ENCODE results near the gene GCHFR. TPM values are rescaled to one million over a fixed set of nuclear protein-coding genes. Genes with fewer than 3 reads are reported as not detected.
A peak's percentile ranks its signal among the peaks of the same experiment; 100 is the strongest.

The GCHFR gene
- total RNA-seq, 1 experiment from 2014 or later: 59.2 TPM

DNA sequence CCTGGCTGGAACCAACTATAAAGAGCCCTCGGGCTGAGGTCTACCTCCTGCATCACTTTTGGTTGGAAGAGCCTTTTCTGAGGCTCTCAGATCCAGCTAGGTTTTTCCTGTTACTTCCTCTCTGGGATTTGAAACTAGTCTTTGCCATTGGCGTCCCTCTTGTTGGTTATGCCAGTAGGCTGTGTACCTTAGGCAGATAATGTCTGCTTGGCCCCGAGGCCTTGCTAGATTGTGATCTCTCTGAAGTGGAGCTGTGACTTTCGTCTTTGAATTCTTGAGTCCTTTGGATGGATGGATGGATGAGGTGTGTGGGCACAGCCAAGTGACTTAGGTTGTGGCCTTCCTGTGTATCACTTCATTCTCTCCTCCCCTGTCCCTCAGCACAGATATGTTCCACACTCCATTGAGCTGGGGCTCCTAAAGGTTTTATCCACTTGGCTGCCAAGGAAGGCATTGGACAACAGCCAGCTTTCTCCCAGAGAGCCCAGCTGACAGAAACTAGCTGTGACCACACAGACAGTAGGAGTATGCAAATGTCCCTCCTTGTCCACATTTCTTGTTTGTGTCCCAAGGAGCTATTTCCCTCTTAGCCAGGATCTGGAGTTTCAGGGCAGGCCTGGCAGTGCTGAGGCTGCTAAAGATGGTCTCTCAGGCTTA, 51.3 kb downstream of the GCHFR start:
- H3K27me3 Mint-ChIP-seq (ENCODE audit: insufficient read depth, unreplicated experiment): no peaks in the 10 kb centered on the region
- Histone ChIP-seq H3K4me1 (no peaks in the 10 kb centered on the region), H3K27me3 (replicated peaks; ENCODE audit: control insufficient read depth, insufficient read depth, low read length) (no peaks in the 10 kb centered on the region), H3K4me3 (ENCODE audit: low read depth, low read length) (no peak overlapping the region), H3K36me3 (ENCODE audit: control insufficient read depth, insufficient read depth, low read length) (no peaks in the 10 kb centered on the region), H3K9me3 (no peaks in the 10 kb centered on the region)
- no peaks in the 10 kb centered on the region for H3K9me3 Mint-ChIP-seq (ENCODE audit: unreplicated experiment)
- H3K4me3 Mint-ChIP-seq (ENCODE audit: unreplicated experiment): no peak overlapping the region
- H3K4me1 Mint-ChIP-seq (ENCODE audit: low read depth, unreplicated experiment): peaks cover 12% of the 10 kb centered on the region
- TF ChIP-seq, protein P1, sequence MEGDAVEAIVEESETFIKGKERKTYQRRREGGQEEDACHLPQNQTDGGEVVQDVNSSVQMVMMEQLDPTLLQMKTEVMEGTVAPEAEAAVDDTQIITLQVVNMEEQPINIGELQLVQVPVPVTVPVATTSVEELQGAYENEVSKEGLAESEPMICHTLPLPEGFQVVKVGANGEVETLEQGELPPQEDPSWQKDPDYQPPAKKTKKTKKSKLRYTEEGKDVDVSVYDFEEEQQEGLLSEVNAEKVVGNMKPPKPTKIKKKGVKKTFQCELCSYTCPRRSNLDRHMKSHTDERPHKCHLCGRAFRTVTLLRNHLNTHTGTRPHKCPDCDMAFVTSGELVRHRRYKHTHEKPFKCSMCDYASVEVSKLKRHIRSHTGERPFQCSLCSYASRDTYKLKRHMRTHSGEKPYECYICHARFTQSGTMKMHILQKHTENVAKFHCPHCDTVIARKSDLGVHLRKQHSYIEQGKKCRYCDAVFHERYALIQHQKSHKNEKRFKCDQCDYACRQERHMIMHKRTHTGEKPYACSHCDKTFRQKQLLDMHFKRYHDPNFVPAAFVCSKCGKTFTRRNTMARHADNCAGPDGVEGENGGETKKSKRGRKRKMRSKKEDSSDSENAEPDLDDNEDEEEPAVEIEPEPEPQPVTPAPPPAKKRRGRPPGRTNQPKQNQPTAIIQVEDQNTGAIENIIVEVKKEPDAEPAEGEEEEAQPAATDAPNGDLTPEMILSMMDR (IDR thresholded peaks at IDR 0.05; ENCODE audit: insufficient read depth in 1 of 2, low read depth in 1 of 2, low read length in 1 of 2, severe bottlenecking in 1 of 2, unreplicated experiment in 1 of 2): no peak
- peak overlapping the region; percentile 89 for H3K27ac Mint-ChIP-seq (ENCODE audit: unreplicated experiment)
- intact Hi-C loops (cut with micrococcal nuclease; ENCODE audit: unreplicated experiment): no loop called here
- no peak for DNase-seq
- ChIA-PET POLR2A (interaction anchor here (0.6 to 1.1 kb wide), 4 partner anchors 11 to 246 kb away, joined by 3 to 4 read pairs (median 3); partner anchors contain the start of genes RHOV and RPUSD2), CTCF (no interaction called here)
- no TSS peak for BruUV-seq (replicated peaks)
- peaks cover 25% of the 10 kb centered on the region for H3K36me3 Mint-ChIP-seq (ENCODE audit: insufficient read depth, unreplicated experiment)

Other genes with a start within 250 kb of the GCHFR start
- gene CCDC32, start 199.0 kb upstream of the GCHFR start, total RNA-seq (2022): 11.7 and 17.0 TPM in 2 replicates
- gene RPUSD2, start 194.8 kb upstream of the GCHFR start, total RNA-seq (2022): 12.9 and 14.6 TPM in 2 replicates
- gene KNL1, start 169.8 kb upstream of the GCHFR start, total RNA-seq (2022): 24.8 and 29.5 TPM in 2 replicates
- 37.8 and 47.0 TPM in 2 replicates for gene RAD51, start 68.9 kb upstream of the GCHFR start, total RNA-seq (2022)
- gene RMDN3, start 8.8 kb upstream of the GCHFR start, total RNA-seq (2022): 46.3 and 48.0 TPM in 2 replicates
- 0.91 and 1.3 TPM in 2 replicates for gene C15orf62, start 5.9 kb downstream of the GCHFR start, total RNA-seq (2022)
- 26.7 and 26.9 TPM in 2 replicates for gene ZFYVE19, start 43.0 kb downstream of the GCHFR start, total RNA-seq (2022)
- gene DNAJC17, start 43.4 kb downstream of the GCHFR start, total RNA-seq (2022): 26.3 and 30.1 TPM in 2 replicates
- gene PPP1R14D, start 64.6 kb downstream of the GCHFR start, total RNA-seq (2022): 0.43 TPM in 1 of 2 replicates, not detected in the other
- gene SPINT1, start 80.0 kb downstream of the GCHFR start, total RNA-seq (2022): 290 and 305 TPM in 2 replicates
- 3.2 and 4.4 TPM in 2 replicates for gene RHOV, start 110.2 kb downstream of the GCHFR start, total RNA-seq (2022)
- gene VPS18, start 130.4 kb downstream of the GCHFR start, total RNA-seq (2022): 27.3 and 29.3 TPM in 2 replicates
- gene DLL4, start 165.3 kb downstream of the GCHFR start, total RNA-seq (2022): 3.4 TPM in 2 replicates
- 54.0 and 55.8 TPM in 2 replicates for gene CHAC1, start 189.4 kb downstream of the GCHFR start, total RNA-seq (2022)

All from Caco-2 (cell line).